Loucy (cell line): ENCODE results near the gene CDH19.

ENCODE experiments used
- H2AFZ ChIP-seq: fragments of 200-600 bp; sonication (generic); 2 replicates; pipeline ENCODE4 v1.6.0; 2016; ENCODE audit warnings: antibody characterized with exemption, mild to moderate bottlenecking, low read length, moderate library complexity
- H3F3A ChIP-seq: fragments of 200-600 bp; 2 replicates; pipeline ENCODE4 v1.6.0; 2016; ENCODE audit warnings: antibody characterized with exemption, low read depth, mild to moderate bottlenecking
- H3K27me3 ChIP-seq: fragments of 200-600 bp; sonication (generic); 2 replicates; pipeline ENCODE4 v1.6.1; 2014; ENCODE audit warnings: low read length, mild to moderate bottlenecking; ENCODE audit not compliant: insufficient read depth, poor library complexity, severe bottlenecking
- H3K36me3 ChIP-seq: fragments of 200-600 bp; sonication (generic); 2 replicates; pipeline ENCODE4 v1.6.1; 2016; ENCODE audit warnings: low read length; ENCODE audit not compliant: insufficient read depth
- H3K4me1 ChIP-seq: fragments of 200-600 bp; sonication (generic); 2 replicates; pipeline ENCODE4 v1.5.1; 2014; ENCODE audit warnings: low read length, mild to moderate bottlenecking; ENCODE audit not compliant: insufficient read depth, poor library complexity, severe bottlenecking
- H3K4me2 ChIP-seq: fragments of 200-600 bp; sonication (generic); 2 replicates; pipeline ENCODE4 v1.6.0; 2014; ENCODE audit warnings: antibody characterized with exemption, low read length, low read depth, mild to moderate bottlenecking; ENCODE audit not compliant: poor library complexity, severe bottlenecking
- H3K4me3 ChIP-seq: fragments of 200-600 bp; sonication (generic); 2 replicates; pipeline ENCODE4 v1.5.1; 2014; ENCODE audit warnings: low read length, mild to moderate bottlenecking, mixed read lengths; ENCODE audit not compliant: poor library complexity, severe bottlenecking
- H3K79me2 ChIP-seq: fragments of 200-600 bp; sonication (generic); 2 replicates; pipeline ENCODE4 v1.6.1; 2014; ENCODE audit warnings: low read length; ENCODE audit not compliant: insufficient read depth
- H3K9ac ChIP-seq: fragments of 200-600 bp; sonication (generic); 2 replicates; pipeline ENCODE4 v1.6.0; 2014; ENCODE audit warnings: mild to moderate bottlenecking, low read depth, low read length, moderate library complexity; ENCODE audit not compliant: poor library complexity, severe bottlenecking
- H3K9me2 ChIP-seq: fragments of 200-600 bp; sonication (generic); replicated peaks from 2 replicates; pipeline ENCODE4 v1.6.1; 2016; ENCODE audit warnings: low read depth, low read length, mixed read lengths
- H3K9me3 ChIP-seq: fragments of 200-600 bp; sonication (generic); 2 replicates; pipeline ENCODE4 v1.6.1; 2014; ENCODE audit warnings: mild to moderate bottlenecking, antibody characterized with exemption, low read length, low read depth; ENCODE audit not compliant: insufficient read depth
- H4K20me1 ChIP-seq: fragments of 200-600 bp; sonication (generic); 2 replicates; pipeline ENCODE4 v1.6.0; 2014; ENCODE audit warnings: antibody characterized with exemption, low read length, mild to moderate bottlenecking; ENCODE audit not compliant: insufficient read depth, poor library complexity, severe bottlenecking
- CTCF ChIP-seq: fragments of 200-600 bp; sonication (generic); conservative IDR thresholded peaks from 2 replicates; pipeline ENCODE4 v1.5.1; 2014; ENCODE audit warnings: mild to moderate bottlenecking, antibody characterized with exemption, low read length
- EZH2phosphoT487 ChIP-seq: fragments of 200-600 bp; IDR thresholded peaks from 2 replicates; pipeline ENCODE4 v1.6.1; 2018; ENCODE audit warnings: antibody characterized with exemption, mild to moderate bottlenecking, moderate library complexity, borderline replicate concordance

Gene CDH19

GRCh38 chr18:66630831-66631230 is 26.9 kb upstream of the CDH19 start:
- no peak overlapping the region for H3K4me2 ChIP-seq
- no peaks in the 10 kb centered on the region for H3F3A ChIP-seq
- H3K79me2 ChIP-seq = no peaks in the 10 kb centered on the region
- no peaks in the 10 kb centered on the region for H3K9me2 ChIP-seq
- no peaks in the 10 kb centered on the region for H3K36me3 ChIP-seq
- no peak for TF ChIP-seq EZH2phosphoT487
- no peak for TF ChIP-seq CTCF
- no peak overlapping the region for H3K9ac ChIP-seq
- H4K20me1 ChIP-seq = no peaks in the 10 kb centered on the region
- no peak overlapping the region for H3K4me3 ChIP-seq
- H3K9me3 ChIP-seq = no peaks in the 10 kb centered on the region
- no peak overlapping the region for H2AFZ ChIP-seq
- no peaks in the 10 kb centered on the region for H3K27me3 ChIP-seq
- H3K4me1 ChIP-seq = no peaks in the 10 kb centered on the region

- no peak overlapping the region for H3K9ac ChIP-seq
- no peaks in the 10 kb centered on the region for H3K79me2 ChIP-seq
- no peaks in the 10 kb centered on the region for H3K9me3 ChIP-seq
- TF ChIP-seq CTCF (no peak), EZH2phosphoT487 (no peak)
- no peak overlapping the region for H2AFZ ChIP-seq
- H3K27me3 ChIP-seq = no peaks in the 10 kb centered on the region
- no peak overlapping the region for H3K4me3 ChIP-seq
- no peaks in the 10 kb centered on the region for H3K4me1 ChIP-seq
- no peaks in the 10 kb centered on the region for H3K36me3 ChIP-seq
- H3K9me2 ChIP-seq = no peaks in the 10 kb centered on the region
- H4K20me1 ChIP-seq = no peaks in the 10 kb centered on the region
- no peak overlapping the region for H3K4me2 ChIP-seq
- no peaks in the 10 kb centered on the region for H3F3A ChIP-seq
Measured at GRCh38 chr18:66623821-66624220, 19.9 kb upstream of the CDH19 start.

GRCh38 chr18:66621816-66622576 is 18.1 kb upstream of the CDH19 start:
- H2AFZ ChIP-seq = no peak overlapping the region
- TF ChIP-seq CTCF (no peak), EZH2phosphoT487 (no peak)

More at GRCh38 chr18:66621816-66622576, 18.1 kb upstream of the CDH19 start:
- no peaks in the 10 kb centered on the region for H3K9me2 ChIP-seq
- no peaks in the 10 kb centered on the region for H3K27me3 ChIP-seq
- no peaks in the 10 kb centered on the region for H3F3A ChIP-seq
- H3K9ac ChIP-seq = no peak overlapping the region
- no peaks in the 10 kb centered on the region for H4K20me1 ChIP-seq
- no peak overlapping the region for H3K4me2 ChIP-seq
- H3K36me3 ChIP-seq = no peaks in the 10 kb centered on the region
- H3K4me3 ChIP-seq = no peak overlapping the region
- no peaks in the 10 kb centered on the region for H3K79me2 ChIP-seq
- H3K9me3 ChIP-seq = no peaks in the 10 kb centered on the region
- H3K4me1 ChIP-seq = no peaks in the 10 kb centered on the region
